H1 (cell line): ENCODE results near the gene CPHXL2.

Experiments
- POLR2A ChIP-seq, 2 experiments: IDR thresholded peaks; 1 replicate in 1 of 2; 2 replicates in 1 of 2; pipeline ENCODE4 v1.6.1; 2011; ENCODE audit warnings: low read depth in 2 of 2, low read length in 2 of 2, mild to moderate bottlenecking in 2 of 2; ENCODE audit errors: control extremely low read depth in 1 of 2
- POLR2AphosphoS5 ChIP-seq: IDR thresholded peaks from 2 replicates; pipeline ENCODE4 v1.6.1; 2011; ENCODE audit warnings: low read depth, low read length
- TF ChIP-seq, protein P1 (sequence below), 3 experiments: IDR thresholded peaks; 1 replicate in 2 of 3; 2 replicates in 1 of 3; pipeline versions ENCODE4 v1.5.1 to v1.6.1; 2011; ENCODE audit warnings: low read length in 3 of 3, mild to moderate bottlenecking in 3 of 3, inconsistent platforms in 2 of 3, low read depth in 1 of 3, moderate library complexity in 1 of 3; ENCODE audit not compliant: insufficient read depth in 1 of 3; ENCODE audit errors: control extremely low read depth in 1 of 3

DNA sequence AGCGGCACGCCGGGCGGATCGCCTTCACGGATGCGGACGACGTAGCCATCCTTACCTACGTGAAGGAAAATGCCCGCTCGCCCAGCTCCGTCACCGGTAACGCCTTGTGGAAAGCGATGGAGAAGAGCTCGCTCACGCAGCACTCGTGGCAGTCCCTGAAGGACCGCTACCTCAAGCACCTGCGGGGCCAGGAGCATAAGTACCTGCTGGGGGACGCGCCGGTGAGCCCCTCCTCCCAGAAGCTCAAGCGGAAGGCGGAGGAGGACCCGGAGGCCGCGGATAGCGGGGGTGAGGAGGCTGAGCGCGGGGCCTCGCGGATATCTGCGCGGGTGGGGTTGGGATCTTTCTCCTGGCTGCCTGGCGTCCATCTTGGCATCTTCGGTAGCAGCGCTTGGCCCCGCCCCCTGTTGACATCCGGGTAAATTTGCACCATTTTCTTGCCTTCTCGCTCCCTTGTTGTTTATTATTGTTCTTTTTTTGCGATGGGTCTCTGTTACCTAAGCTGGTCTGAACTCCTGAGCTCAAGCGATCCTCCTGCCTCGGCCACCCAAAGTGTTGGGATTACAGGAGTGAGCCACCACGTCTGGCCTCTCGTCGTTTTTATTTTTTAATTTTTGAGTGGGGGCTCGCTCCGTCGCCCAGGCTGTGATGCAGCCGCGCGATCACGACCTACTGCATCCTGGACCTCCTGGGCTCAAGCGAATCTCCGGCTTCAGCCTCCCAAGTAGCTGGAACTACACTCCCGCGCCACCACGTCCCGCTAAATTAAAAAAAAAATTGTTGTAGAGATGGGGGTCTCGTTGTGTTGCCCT lies 28.3 kb downstream of the CPHXL2 start:
- TF ChIP-seq, protein P1, sequence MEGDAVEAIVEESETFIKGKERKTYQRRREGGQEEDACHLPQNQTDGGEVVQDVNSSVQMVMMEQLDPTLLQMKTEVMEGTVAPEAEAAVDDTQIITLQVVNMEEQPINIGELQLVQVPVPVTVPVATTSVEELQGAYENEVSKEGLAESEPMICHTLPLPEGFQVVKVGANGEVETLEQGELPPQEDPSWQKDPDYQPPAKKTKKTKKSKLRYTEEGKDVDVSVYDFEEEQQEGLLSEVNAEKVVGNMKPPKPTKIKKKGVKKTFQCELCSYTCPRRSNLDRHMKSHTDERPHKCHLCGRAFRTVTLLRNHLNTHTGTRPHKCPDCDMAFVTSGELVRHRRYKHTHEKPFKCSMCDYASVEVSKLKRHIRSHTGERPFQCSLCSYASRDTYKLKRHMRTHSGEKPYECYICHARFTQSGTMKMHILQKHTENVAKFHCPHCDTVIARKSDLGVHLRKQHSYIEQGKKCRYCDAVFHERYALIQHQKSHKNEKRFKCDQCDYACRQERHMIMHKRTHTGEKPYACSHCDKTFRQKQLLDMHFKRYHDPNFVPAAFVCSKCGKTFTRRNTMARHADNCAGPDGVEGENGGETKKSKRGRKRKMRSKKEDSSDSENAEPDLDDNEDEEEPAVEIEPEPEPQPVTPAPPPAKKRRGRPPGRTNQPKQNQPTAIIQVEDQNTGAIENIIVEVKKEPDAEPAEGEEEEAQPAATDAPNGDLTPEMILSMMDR (IDR thresholded peaks at IDR 0.05; ENCODE audit: control extremely low read depth in 1 of 3, insufficient read depth in 1 of 3, low read depth in 1 of 3, low read length in 3 of 3), result no peak
- TF ChIP-seq POLR2AphosphoS5 (no peak; the same call in 1 of the 2 replicates), POLR2A (IDR thresholded peaks at IDR 0.05; ENCODE audit: control extremely low read depth in 1 of 2, low read depth in 2 of 2, low read length in 2 of 2) (peak; percentile 39 to 71)
